Activated CD4-positive, alpha-beta T cell treated with anti-CD3 and anti-CD28 coated beads, Interleukin-2, amount 50 U/mL, for 4 hours (primary cell): ENCODE data around the gene CARD11.
"Not testable (repeated sequence)": the region's sequence is repeated elsewhere in the genome, so short reads cannot be mapped to it uniquely, and the experiment has no call there.

Experiments used
- DNase-seq, 2 experiments: peaks; one replicate each; pipeline ENCODE4 v3.0.0-alpha.2; 2020

Gene CARD11

GRCh38 chr7:2959103-2959680, 84.5 kb downstream of the CARD11 start:
- DNase-seq: no peak

GRCh38 chr7:2958416-2959102, 85.1 kb downstream of the CARD11 start:
- no peak for DNase-seq

GRCh38 chr7:2957369-2957727, 86.3 kb downstream of the CARD11 start:
- not testable (repeated sequence) for DNase-seq

GRCh38 chr7:2956526-2957368, 86.9 kb downstream of the CARD11 start:
- DNase-seq: peak; percentile 35 to 36

GRCh38 chr7:2956076-2956475, 87.6 kb downstream of the CARD11 start:
- no peak for DNase-seq

- no peak for DNase-seq
These were observed 88.4 kb downstream of the CARD11 start for GRCh38 chr7:2955269-2955668.

GRCh38 chr7:2954433-2954853, 89.2 kb downstream of the CARD11 start:
- DNase-seq: peak in 1 of 2 experiments; percentile 32

GRCh38 chr7:2953588-2954407, 89.9 kb downstream of the CARD11 start:
- no peak for DNase-seq

GRCh38 chr7:2953099-2953498, 90.6 kb downstream of the CARD11 start:
- DNase-seq: no peak

- DNase-seq: no peak
These were observed 91.4 kb downstream of the CARD11 start for GRCh38 chr7:2952316-2952715.

- no peak for DNase-seq
These were observed 93.1 kb downstream of the CARD11 start for GRCh38 chr7:2950578-2950977.

GRCh38 chr7:2948749-2949148, 94.9 kb downstream of the CARD11 start:
- DNase-seq: no peak

- no peak for DNase-seq
These were observed 96.4 kb downstream of the CARD11 start for GRCh38 chr7:2947058-2947780.

GRCh38 chr7:2945171-2945570, 98.5 kb downstream of the CARD11 start:
- DNase-seq: no peak

- DNase-seq: no peak
These were observed 98.9 kb downstream of the CARD11 start for GRCh38 chr7:2944739-2945138.

- no peak for DNase-seq
These were observed 99.6 kb downstream of the CARD11 start for GRCh38 chr7:2943851-2944601.

GRCh38 chr7:2941216-2941859, 102.3 kb downstream of the CARD11 start:
- no peak for DNase-seq

GRCh38 chr7:2940466-2940865, 103.2 kb downstream of the CARD11 start:
- no peak for DNase-seq

- DNase-seq: no peak
These were observed 104.3 kb downstream of the CARD11 start for GRCh38 chr7:2939193-2939885.

- no peak for DNase-seq
These were observed 105.0 kb downstream of the CARD11 start for GRCh38 chr7:2938514-2939192.
